ENCODE data around the gene DNASE1L1. TPM values are rescaled to one million over a fixed set of nuclear protein-coding genes. Genes with fewer than 3 reads are reported as not detected.

DNASE1L1 gene
- total RNA-seq, 1 experiment from 2014 or later: 8.8 TPM

GRCh38 chrX:154352466-154352865, 56.6 kb downstream of the DNASE1L1 start:
- no peaks in the 10 kb centered on the region for H3K4me1 Mint-ChIP-seq (ENCODE audit: low read depth, unreplicated experiment)
- no peak overlapping the region for H3K27ac Mint-ChIP-seq (ENCODE audit: unreplicated experiment)
- no peaks in the 10 kb centered on the region for H3K27me3 Mint-ChIP-seq (ENCODE audit: insufficient read depth, unreplicated experiment)
- no peaks in the 10 kb centered on the region for H3K9me3 Mint-ChIP-seq (ENCODE audit: unreplicated experiment)
- ChIA-PET POLR2A (no interaction called here), CTCF (no interaction called here)
- DNase-seq: no peak
- TF ChIP-seq CTCF (IDR thresholded peaks at IDR 0.05; ENCODE audit: insufficient read depth in 1 of 2, low read depth in 1 of 2, low read length in 1 of 2, severe bottlenecking in 1 of 2, unreplicated experiment in 1 of 2): no peak
- Histone ChIP-seq H3K27me3 (replicated peaks; ENCODE audit: control insufficient read depth, insufficient read depth, low read length) (no peaks in the 10 kb centered on the region), H3K36me3 (ENCODE audit: control insufficient read depth, insufficient read depth, low read length) (peaks cover 2% of the 10 kb centered on the region), H3K4me1 (no peaks in the 10 kb centered on the region), H3K4me3 (ENCODE audit: low read depth, low read length) (no peak overlapping the region), H3K9me3 (no peaks in the 10 kb centered on the region)
- intact Hi-C loops (cut with micrococcal nuclease; ENCODE audit: unreplicated experiment): no loop called here
- H3K36me3 Mint-ChIP-seq (ENCODE audit: insufficient read depth, unreplicated experiment): peaks cover 84% of the 10 kb centered on the region
- TSS peak; percentile 40 for BruUV-seq (replicated peaks)
- no peak overlapping the region for H3K4me3 Mint-ChIP-seq (ENCODE audit: unreplicated experiment)

DNA sequence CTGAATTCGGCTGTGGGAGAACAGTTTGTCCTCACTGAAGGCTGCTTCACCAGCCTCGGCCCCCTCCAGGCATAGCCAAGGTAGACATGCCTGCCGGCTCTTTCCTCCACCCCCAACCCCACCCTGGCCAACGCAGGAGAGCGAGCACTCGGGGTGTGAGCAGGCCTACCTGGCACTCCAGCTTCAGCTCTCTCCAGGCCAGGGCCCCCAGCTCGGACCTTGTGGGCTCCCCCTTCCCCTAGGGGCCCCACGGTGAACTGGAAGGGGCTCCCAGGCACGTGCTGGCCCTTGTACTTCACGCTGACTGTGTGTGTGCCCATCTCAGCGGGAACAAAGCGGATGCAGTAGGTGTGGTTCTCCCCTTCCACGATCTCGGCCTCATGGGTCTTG, 57.0 kb downstream of the DNASE1L1 start:
- no peak for TF ChIP-seq CTCF (IDR thresholded peaks at IDR 0.05; ENCODE audit: insufficient read depth in 1 of 2, low read depth in 1 of 2, low read length in 1 of 2, severe bottlenecking in 1 of 2, unreplicated experiment in 1 of 2)
- no peak overlapping the region for H3K4me3 Mint-ChIP-seq (ENCODE audit: unreplicated experiment)
- H3K36me3 ChIP-seq (ENCODE audit: control insufficient read depth, insufficient read depth, low read length): peaks cover 2% of the 10 kb centered on the region
- ChIA-PET CTCF (no interaction called here), POLR2A (no interaction called here)
- H3K27me3 ChIP-seq (replicated peaks; ENCODE audit: control insufficient read depth, insufficient read depth, low read length): no peaks in the 10 kb centered on the region
- no peak for DNase-seq
- no peaks in the 10 kb centered on the region for H3K9me3 ChIP-seq
- H3K4me1 ChIP-seq: no peaks in the 10 kb centered on the region
- H3K27me3 Mint-ChIP-seq (ENCODE audit: insufficient read depth, unreplicated experiment): no peaks in the 10 kb centered on the region
- H3K4me1 Mint-ChIP-seq (ENCODE audit: low read depth, unreplicated experiment): no peaks in the 10 kb centered on the region
- intact Hi-C loops (cut with micrococcal nuclease; ENCODE audit: unreplicated experiment): no loop called here
- no TSS peak for BruUV-seq (replicated peaks)
- H3K36me3 Mint-ChIP-seq (ENCODE audit: insufficient read depth, unreplicated experiment): peaks cover 84% of the 10 kb centered on the region
- no peak overlapping the region for H3K4me3 ChIP-seq (ENCODE audit: low read depth, low read length)
- no peak overlapping the region for H3K27ac Mint-ChIP-seq (ENCODE audit: unreplicated experiment)
- H3K9me3 Mint-ChIP-seq (ENCODE audit: unreplicated experiment): no peaks in the 10 kb centered on the region

Small RNAs within 50 kb of the gene (microRNA-seq; reads per million reads assigned to microRNA genes)
- 2.8 reads per million, percentile 16 among the genes with 10 or more reads in this experiment for gene MIR6858

Other genes with a start within 250 kb of the DNASE1L1 start
- not detected in 2 replicates for gene OPN1MW, start 226.7 kb downstream of the DNASE1L1 start, total RNA-seq (2022)
- gene OPN1MW2, start 189.5 kb downstream of the DNASE1L1 start, total RNA-seq (2022): not detected in 2 replicates
- not detected in 2 replicates for gene OPN1MW3, start 151.7 kb downstream of the DNASE1L1 start, total RNA-seq (2022)
- not detected in 2 replicates for gene TEX28, start 114.1 kb downstream of the DNASE1L1 start, total RNA-seq (2022)
- 0.26 TPM in 1 of 2 replicates, not detected in the other for gene TKTL1, start 113.5 kb downstream of the DNASE1L1 start, total RNA-seq (2022)
- 546 and 634 TPM in 2 replicates for gene FLNA, start 34.6 kb downstream of the DNASE1L1 start, total RNA-seq (2022)
- gene EMD, start 30.0 kb downstream of the DNASE1L1 start, total RNA-seq (2022): 67.2 and 70.1 TPM in 2 replicates
- gene RPL10, start 10.9 kb downstream of the DNASE1L1 start, total RNA-seq (2022): 2,081 and 2,086 TPM in 2 replicates
- gene TAFAZZIN, start 2.3 kb upstream of the DNASE1L1 start, total RNA-seq (2022): 30.2 and 34.0 TPM in 2 replicates
- 107 and 112 TPM in 2 replicates for gene ATP6AP1, start 19.4 kb upstream of the DNASE1L1 start, total RNA-seq (2022)
- 68.7 and 69.5 TPM in 2 replicates for gene GDI1, start 27.9 kb upstream of the DNASE1L1 start, total RNA-seq (2022)
- gene FAM50A, start 34.9 kb upstream of the DNASE1L1 start, total RNA-seq (2022): 75.9 and 82.3 TPM in 2 replicates
- 58.4 and 61.5 TPM in 2 replicates for gene PLXNA3, start 49.0 kb upstream of the DNASE1L1 start, total RNA-seq (2022)
- 26.0 and 26.7 TPM in 2 replicates for gene LAGE3, start 70.0 kb upstream of the DNASE1L1 start, total RNA-seq (2022)
- gene UBL4A, start 77.4 kb upstream of the DNASE1L1 start, total RNA-seq (2022): 38.8 and 42.5 TPM in 2 replicates
- 19.6 and 22.5 TPM in 2 replicates for gene SLC10A3, start 81.4 kb upstream of the DNASE1L1 start, total RNA-seq (2022)
- gene FAM3A, start 107.0 kb upstream of the DNASE1L1 start, total RNA-seq (2022): 23.0 and 27.3 TPM in 2 replicates
- 83.6 and 103 TPM in 2 replicates for gene G6PD, start 137.6 kb upstream of the DNASE1L1 start, total RNA-seq (2022)
- gene IKBKG, start 138.4 kb upstream of the DNASE1L1 start, total RNA-seq (2022): 28.6 and 29.3 TPM in 2 replicates
- gene CTAG1A, start 175.9 kb upstream of the DNASE1L1 start, total RNA-seq (2022): not detected in 2 replicates
- gene CTAG1B, start 210.0 kb upstream of the DNASE1L1 start, total RNA-seq (2022): not detected in 2 replicates
- not detected in 2 replicates for gene CTAG2, start 244.3 kb upstream of the DNASE1L1 start, total RNA-seq (2022)

Measured in Caco-2 (cell line).